HG03159 (cell line): ENCODE results near the gene OBP2B.
"Not testable (repeated sequence)": the region's sequence is repeated elsewhere in the genome, so short reads cannot be mapped to it uniquely, and the experiment has no call there.

Experiments used
- ATAC-seq: cut with Tn5 transposase; IDR thresholded peaks from one replicate; pipeline ENCODE4 v1.9.1; 2021; ENCODE audit warnings: mild to moderate bottlenecking, moderate library complexity; ENCODE audit not compliant: unreplicated experiment

The OBP2B gene

DNA sequence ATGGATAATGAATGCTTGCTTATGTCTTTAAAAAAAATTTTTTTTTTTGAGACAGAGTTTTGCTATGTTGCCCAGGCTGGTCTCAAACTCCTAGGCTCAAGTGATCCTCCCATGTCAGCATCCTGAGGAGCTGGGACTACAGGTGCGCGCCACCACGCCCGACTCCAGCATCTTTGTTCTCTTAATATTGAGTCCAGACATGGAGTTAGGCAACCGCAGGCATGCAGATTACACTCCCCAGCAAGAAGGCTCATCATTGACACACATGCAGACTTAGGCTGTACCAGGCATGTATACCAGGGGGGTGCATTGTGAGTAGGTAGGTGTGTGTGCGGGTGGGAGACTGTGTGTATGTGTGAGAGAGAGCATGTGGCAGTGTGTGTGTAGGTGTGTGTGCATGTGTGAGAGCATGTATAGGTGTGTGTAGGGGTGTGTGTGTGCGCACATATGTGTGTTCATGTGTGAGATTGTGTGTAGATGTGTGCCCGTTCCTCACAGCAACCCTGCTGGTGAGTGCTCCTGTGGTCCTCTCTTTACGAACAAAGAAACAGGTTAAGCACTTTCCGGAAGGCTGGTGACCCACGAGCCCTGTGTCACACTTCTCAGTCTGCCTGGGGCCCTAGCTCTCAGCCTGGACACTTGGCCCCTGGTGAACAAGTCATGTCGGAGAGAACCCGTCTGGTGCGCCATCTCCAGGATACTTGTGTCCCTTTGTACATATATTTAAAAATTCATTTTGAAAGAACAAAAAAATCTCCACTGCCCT, 6.2 kb downstream of the OBP2B start:
- ATAC-seq = no peak

DNA sequence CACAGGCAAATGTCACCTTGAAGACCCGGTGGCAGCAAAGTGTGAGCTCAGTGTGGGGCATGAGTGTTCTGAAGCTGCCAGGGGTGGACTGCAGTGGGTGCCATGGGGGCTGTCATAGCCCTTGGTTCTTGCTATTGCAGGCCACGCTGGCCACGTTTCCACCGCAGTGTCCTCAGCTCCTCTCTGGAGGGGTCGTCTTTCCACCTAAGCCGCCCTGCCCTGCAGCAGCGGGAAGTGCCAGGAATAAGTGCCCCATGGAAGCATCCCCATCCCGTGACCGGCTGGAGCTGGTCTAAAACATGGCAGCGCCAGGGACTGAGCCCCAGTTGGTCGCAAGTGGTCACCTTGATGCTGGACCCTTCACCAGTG, 6.9 kb downstream of the OBP2B start:
- no peak for ATAC-seq

DNA sequence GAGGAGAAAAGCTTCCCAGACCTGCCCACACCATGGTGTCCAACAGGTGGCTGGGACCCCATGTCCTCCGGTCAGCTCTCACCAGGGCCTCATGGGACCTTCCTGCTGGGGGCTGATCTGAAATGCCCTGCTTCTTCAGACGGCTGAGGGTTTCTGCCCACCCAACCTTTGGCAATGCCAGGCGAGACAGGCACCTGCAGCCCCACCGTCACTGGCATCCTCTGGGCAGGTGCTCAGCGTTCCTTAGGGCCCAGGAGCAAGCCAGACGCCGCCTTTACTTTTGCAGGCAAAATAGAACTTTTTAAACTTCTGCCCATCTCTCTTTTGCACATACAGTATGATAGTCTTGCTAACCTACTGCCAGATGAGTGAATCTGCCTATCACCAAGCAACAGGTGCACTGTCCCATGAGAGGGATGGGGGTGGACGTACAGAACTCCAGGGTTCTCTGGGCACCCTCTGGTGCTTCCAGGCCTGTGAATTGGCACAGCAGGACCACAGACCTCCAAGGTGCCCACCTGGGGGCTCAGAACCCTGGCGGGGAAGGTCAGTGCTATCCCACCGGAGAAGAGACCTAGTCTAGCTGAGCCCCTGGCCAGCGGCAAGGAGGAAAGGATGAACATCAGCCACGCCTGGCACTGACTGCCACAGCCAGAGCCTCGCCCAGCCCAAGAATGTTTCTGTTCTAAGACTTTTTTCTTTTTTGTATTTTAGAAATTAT, 7.5 kb downstream of the OBP2B start:
- no peak for ATAC-seq

DNA sequence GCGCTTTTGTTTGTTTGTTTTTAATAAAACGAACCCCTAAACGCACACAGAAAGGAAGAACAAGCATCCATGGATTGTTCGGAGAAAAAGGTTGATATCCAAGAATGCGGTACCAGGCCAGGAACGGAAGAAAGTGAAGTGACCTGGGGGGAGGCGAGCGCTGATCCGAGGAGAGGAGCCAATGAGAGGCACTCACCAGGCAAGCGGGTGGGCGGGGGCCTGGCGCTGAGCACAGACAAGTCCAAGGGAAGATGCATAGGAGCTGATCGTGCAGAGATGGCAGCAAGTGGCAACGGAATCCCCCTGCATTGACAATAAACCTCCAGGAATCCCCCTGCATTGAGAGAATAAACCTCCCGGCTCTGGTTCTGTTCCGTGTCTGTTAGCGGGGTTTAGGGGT, 8.4 kb downstream of the OBP2B start:
- no peak for ATAC-seq

DNA sequence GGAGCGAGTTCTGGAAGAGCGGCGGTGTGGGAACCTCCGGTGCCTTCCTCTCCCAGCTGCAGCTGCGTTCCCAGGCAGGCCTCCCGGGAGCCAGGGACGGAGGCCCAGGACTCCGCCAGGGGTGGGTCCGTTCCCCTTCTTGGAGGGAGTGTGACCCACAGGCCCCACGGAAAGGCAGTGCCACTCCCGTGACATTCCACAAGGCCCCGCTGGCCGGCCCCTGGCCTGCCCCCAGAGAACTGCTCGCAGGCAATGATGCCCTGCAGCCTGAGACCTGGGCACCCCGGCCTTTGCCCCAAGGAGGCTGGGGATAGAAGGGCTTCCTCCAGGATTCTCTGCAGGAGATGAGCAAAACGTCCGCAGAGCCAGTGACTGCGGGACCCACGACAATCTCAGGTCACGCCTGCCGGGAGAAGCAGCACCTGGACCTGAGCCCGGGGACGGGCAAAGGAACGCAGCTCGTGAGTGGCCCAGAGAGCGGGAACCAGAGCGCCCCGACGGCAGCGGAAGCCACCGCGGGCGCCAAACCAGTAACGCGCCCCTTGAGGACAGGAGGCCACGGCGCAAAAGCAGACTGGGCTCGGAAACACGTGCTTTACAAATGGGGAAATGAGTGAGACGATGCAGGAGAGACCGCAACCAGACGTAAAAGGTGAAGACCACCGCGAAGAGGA, 9.3 kb downstream of the OBP2B start:
- ATAC-seq = no peak

DNA sequence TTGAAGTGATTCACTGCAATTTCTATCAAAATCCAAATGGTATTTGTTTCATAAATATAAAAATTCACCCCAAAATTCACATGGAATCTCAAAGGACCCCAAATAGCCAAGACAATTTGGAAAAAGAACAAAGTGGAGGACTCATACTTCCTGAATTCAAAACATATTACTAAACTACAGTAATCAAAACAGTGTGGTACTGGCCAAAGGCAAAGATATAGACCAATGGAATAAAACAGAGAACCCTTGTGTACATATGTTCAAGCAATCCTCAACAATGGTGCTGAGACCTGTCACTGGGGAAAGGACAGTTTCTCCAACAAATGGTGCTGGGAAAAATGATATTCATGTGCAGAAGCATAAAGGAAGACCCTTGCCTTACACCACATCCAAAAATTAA, 14.0 kb downstream of the OBP2B start:
- no peak for ATAC-seq

DNA sequence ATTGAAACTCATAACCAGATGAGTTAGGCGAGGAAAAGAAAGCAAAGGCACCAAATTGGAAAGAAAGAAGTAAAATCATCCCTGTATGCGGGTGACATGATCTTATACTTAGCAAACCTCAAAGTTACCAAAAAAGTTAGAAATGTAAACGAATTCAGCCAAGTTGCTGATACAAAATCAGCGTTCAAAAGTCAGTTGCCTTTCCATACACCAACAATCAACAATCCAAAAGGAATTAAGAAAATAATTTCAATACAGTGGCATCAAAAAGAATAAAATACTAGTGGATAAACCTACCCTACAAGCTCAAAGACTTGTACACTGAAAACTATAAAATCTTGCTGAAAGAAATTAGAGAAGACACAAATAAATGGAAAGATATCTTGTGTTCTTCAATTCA, 14.5 kb downstream of the OBP2B start:
- no peak for ATAC-seq

DNA sequence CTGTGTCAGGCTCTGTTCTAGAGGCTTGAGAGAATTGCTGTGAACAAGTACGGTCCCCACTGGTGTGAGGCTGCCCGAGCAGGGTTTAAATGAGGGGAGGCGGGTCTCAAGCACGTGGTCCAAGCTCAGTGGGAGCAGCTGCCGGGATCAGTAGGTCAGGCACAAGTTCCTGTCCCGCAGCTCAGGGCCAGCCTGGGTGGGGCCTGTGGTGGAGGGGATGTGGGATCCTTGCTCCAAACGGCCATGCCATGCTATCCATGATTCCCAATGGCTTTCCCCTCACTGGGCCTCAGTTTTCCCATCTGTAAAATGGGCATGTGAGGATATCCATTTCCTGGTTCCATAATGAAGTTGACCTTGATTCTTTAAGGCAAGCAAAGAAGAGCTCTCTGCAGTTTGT, 17.1 kb downstream of the OBP2B start:
- ATAC-seq = no peak

DNA sequence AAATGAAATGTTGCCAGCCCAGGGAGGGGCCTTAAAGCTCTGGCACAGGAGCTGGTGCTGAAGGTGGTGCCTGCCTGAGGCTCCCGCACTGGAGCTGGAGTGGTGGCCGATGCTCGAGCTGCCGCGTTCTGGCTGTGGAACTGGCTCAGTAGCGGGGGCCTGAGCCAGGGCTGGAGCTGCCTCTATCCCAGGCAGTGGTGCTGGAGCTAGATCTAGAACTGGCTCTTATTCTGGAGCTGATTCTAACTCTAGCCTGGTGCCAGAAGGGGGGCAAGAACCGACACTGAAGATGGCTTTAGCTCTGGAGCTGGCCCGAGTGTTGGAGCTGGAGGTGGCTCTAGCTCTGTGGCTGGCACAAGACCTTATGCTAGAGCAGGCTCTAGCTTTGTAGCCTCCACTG, 19.2 kb downstream of the OBP2B start:
- no peak for ATAC-seq

DNA sequence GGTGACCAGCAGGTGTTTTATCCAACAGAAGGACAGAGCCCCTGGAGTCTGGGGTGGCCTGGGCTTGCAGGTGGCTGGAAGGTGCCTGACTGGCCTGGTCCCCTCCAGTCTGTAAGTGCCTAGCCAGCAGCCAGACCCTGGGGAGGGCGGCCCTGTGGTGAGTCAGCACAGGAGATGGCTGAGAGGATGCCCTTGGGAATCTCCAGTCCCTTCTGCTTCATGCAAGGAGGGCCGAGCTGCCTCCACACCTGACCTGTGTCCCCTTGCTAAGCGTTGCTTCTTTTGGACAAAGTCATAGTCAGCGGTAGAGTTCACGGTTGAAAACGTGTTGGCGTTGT, 20.2 kb downstream of the OBP2B start:
- no peak for ATAC-seq

DNA sequence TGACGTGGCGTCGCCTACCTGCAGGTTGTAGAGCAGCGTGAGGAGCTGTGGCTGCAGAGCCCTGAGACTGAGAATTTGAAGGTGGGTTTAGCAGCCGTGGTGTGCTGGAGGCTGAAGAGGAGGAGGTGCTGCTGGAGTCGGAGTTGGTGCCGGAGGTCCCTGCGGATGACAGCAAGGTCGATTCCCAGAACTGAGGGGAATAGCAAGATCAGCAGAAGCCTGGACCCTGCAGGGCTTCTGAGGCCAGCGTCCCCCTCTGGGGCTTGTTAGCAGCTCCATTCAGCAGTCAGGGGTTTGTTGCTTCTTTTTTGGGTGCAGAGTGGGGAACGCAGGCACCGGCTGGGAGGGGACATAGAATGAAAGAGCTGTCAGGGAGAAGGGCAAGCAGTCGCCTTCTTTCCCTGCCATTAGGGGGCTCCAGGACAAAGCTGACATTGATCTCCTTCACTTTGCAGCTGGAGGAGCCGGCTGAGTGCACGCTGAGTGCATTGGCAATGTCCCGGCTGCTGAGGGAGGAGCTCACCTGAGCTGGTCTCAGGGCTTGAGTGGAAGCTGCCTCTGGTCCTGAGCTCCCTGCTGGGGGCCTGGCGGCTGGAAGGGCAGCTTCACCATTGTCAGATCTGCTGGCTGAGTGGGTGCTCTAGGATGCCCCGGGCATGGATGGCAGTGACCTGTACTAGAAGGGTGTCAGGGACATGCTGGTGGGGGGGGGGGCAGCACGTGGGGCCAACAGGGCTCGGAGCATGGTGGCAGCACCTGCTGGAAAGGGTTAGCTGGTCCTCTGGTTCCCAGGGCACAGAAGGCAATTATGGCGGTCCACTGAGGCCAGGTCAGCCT, 20.8 kb downstream of the OBP2B start:
- ATAC-seq = no peak

DNA sequence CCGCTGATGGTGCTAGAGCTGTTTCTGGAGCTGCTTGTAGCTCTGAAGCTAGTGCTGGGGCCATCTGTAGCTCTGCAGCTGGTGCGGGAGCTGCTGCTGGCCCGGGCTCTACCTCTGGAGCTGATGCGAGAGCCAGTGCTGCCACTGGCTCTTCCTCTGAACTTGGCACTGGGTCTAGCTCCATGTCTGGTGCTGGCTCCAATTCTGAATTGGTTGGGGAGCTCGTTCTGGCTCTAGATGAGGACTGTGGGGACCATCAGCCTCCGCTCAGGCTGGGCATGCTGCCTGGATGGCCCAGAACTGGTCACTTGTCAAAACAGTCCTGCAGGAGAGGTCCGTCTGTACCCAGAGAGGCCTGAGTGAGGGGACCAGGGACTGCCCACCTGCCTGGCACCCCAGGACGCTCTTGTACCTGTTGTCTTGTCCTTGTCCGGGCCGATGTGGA, 21.5 kb downstream of the OBP2B start:
- no peak for ATAC-seq

DNA sequence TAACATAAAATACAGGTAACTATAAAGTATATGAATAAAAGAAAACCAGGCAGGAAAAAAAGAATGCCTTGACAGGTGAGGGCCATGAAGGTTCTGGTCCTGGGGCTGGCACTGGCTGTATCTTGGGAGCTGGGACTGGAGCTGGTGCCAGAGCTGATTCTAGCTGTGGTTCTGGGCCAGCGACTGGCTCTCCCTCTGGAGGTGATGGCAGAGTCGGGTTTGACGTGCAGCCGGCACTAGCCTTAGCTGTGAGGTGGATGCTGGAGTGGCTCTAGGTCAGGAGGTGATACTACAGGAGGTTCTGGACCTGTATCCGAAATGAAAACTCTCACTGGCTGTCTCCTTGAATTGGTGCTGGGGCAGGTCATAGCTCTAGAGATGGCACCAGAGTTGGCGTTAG, 22.3 kb downstream of the OBP2B start:
- ATAC-seq = no peak

DNA sequence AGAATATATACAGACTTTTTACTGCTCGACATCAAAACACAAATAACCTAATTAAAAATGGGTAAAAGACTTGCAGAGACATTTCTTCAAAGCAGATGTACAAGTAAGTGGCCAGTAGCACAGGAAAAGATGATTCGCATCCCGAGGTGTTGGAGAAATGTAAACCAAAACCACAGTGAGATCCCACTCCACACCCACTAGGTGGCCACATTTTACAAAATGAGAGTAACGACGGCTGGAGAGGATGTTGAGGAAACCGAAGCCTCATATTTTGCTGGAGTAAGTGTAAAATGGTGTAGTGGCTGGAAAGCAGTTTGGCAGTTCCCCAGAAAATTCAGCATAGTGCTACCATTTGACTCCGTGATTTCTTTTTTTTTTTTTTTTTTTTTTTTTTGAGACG, 24.1 kb downstream of the OBP2B start:
- no peak for ATAC-seq

DNA sequence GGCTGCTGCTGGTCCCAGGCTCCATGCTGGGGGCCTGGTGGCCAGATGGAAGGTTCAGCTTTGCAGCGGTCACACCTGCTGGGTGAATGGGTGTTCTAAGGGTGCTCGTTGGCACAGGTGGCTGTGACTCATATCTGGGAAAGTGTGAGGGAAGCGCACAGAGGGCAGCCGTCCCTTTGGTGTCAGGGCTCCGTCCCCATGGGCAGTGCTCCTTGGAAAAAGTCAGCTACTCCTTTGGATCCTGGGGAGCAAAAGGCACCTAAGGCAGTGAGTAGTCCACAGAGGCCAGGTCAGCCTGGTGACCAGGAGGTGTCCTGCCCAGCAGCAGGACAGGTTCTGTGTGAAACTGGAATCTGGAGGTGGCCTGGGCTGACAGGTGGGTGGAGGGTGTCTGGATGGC, 26.9 kb downstream of the OBP2B start:
- ATAC-seq = no peak

DNA sequence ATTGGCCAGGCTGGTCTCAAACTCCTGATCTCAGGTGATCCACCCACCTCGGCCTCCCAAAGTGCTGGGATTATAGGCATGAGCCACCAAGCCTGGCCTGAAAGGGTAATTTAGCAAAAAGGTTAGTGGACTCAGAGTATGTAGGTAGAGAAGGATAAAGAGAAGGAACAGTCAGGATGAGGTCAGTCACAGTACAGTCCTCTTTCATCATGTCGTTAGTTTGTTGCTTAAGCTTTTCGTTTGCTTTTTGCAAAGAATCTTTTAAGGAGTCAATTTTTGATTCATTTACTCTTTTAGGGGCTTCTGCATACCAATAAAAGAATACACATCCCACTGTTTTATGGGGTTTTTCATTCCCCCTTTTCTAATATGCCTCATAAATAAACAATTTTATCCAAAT, 27.5 kb downstream of the OBP2B start:
- no peak for ATAC-seq

DNA sequence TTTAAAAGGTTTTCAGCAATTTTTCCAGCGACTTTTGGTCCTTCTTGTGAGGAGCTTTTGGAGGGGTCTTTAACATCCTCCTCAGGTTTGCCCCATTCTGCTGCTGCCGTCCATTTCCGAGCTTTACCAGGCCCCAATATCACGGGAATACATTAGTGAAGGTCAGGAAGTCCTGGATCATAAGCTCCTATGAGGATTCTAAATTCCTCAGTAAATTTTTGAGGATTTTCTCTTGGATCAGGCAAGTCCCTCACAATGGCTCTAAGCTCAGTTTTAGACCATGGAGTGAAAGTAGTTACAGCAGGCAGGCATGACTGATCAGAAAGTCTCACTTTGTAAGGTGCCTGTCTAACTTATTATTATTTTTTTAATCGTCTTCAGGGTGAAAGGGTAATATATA, 28.1 kb downstream of the OBP2B start:
- ATAC-seq = no peak

DNA sequence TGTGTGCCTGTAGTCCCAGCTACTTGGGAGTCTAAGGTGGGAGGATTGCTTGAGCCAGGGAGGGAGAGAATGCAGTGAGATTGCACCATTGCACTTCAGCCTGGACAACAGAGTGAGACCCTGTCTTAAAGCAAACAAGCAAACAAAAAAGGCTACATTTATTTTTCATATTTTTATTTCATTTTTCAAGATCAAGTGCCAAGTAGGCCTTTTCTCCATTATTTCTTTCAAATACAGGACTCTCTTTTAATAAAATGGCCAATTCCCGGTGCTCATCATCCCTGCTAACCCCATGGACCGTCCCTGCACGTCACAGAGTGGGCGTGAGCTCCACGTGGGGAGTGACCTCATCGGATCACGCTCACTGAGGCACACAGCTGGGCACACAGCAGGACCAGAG, 36.0 kb downstream of the OBP2B start:
- no peak for ATAC-seq

DNA sequence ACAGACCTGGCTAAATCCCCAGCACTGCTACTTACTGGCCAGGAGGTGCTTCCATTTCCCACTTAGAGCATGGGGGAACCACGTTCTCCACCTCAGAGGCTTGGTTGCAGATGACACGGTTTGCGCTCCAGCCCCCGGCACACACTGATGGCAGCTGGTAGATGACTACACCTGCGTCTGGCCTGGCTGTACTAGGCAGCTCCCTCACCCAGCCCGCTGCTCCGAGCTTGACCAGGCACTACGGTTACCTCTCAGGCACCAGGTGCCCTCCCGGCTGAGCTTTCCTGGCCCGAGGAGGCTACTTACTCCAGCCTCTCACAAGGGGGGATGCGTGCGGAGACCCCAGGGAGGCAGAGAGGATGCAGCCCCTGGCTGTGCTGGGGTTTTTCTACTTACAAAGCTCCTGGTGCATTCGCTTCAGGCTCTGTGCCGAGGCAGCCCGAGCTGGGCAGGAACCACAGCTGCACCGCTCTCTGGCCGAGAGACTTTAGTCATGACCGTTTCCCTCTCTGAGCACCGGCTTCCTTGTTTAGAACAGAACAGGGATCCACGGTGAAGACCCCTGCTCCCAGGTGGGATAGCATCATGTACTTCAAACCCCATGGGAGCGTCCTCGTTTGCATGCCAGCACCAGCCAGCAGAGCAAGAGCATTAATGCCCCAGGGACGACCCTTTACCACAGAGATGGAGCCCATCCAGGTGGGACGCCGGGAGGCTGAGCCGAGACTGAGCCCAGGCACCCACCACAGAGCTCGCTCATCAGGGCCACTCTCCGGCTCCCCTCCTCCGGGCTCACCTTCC, 37.7 kb downstream of the OBP2B start:
- no peak for ATAC-seq

DNA sequence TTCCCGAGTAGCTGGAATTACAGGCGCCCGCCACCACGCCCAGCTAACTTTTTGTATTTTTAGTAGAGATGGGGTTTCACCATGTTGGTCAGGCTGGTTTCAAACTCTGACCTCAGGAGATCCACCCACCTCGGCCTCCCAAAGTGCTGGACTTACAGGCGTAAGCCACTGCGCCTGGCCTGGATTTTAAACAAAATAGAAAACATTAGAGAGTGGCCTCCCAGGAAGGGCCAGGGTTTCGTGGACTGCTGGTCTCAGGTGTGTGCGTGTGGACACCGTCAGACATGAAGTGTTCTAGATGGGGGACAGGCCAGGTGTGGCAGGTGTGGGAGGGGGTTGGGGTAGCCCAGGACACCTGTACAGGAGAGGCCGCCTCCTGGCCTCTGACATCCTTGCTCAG, 38.3 kb downstream of the OBP2B start:
- no peak for ATAC-seq

DNA sequence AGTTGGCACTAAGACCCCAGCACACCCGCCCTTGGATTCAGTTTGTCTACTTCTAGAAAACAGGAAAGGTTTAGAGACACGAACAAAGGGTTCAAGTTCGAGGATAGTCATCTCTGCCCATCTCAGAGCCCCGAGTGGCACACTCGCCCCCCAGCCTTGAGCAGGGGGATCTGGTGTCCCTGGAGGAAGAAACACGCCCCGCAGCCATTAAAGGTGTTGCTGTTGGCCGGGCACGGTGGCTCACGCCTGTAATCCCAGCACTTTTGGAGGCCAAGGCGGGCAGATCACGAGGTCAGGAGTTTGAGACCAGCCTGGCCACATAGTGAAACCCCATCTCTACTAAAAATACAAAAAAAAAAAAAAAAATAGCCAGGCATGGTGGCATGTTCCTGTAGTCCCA, 39.4 kb downstream of the OBP2B start:
- not testable (repeated sequence) for ATAC-seq
